ENCODE results near the gene SLC5A11. TPM values are rescaled to one million over a fixed set of nuclear protein-coding genes. Genes with fewer than 3 reads are reported as not detected.

Gene SLC5A11
- polyA plus RNA-seq, 1 donor (not counting 4 experiments of a cell fraction or from before 2014, with no cell fraction given) = 0.07 TPM

GRCh38 chr16:24853830-24854229 is 8.1 kb downstream of the SLC5A11 start:
- H4K20me1 ChIP-seq (ENCODE audit: control insufficient read depth, extremely low read depth, insufficient read depth, low read length) = no peaks in the 10 kb centered on the region
- no peak overlapping the region for H3K9ac ChIP-seq (ENCODE audit: control insufficient read depth, extremely low read depth, insufficient read depth, low read length)
- no peaks in the 10 kb centered on the region for H3K27me3 ChIP-seq (ENCODE audit: control insufficient read depth, extremely low read depth, insufficient read depth, low read length)
- H3K4me3 ChIP-seq (ENCODE audit: control insufficient read depth in 2 of 3, extremely low read depth in 1 of 3, insufficient read depth in 2 of 3, low read depth in 1 of 3, low read length in 3 of 3) = peak overlapping the region in 1 of 3 experiments; percentile 1
- H3K4me2 ChIP-seq (ENCODE audit: control insufficient read depth, extremely low read depth, insufficient read depth, low read depth, low read length) = peak overlapping the region; percentile 54
- FAIRE-seq (no peak), DNase-seq (ENCODE audit: low read depth, low spot score) (no peak)
- peaks cover 25% of the 10 kb centered on the region for H3K4me1 ChIP-seq (ENCODE audit: control insufficient read depth, extremely low read depth, insufficient read depth, low read length)
- no peaks in the 10 kb centered on the region for H3K9me3 ChIP-seq (ENCODE audit: control insufficient read depth, low read depth, low read length)
- no peaks in the 10 kb centered on the region for H3K36me3 ChIP-seq (ENCODE audit: control insufficient read depth in 2 of 2, extremely low read depth in 1 of 2, insufficient read depth in 2 of 2, low read length in 2 of 2)
- TF ChIP-seq CTCF (optimal IDR thresholded peaks at IDR 0.05 in 1 of 3, IDR thresholded peaks at IDR 0.05 in 1 of 3, conservative IDR thresholded peaks at IDR 0.05 in 1 of 3; ENCODE audit: extremely low read depth in 1 of 3, insufficient read depth in 2 of 3, low read length in 3 of 3) (no peak), EZH2 (IDR thresholded peaks at IDR 0.05; ENCODE audit: low read length) (no peak)
- H2AFZ ChIP-seq (ENCODE audit: control insufficient read depth, low read length) = no peak overlapping the region
- H3K79me2 ChIP-seq (ENCODE audit: control insufficient read depth, insufficient read depth, low read length) = no peaks in the 10 kb centered on the region
- no peaks in the 10 kb centered on the region for H3K9me1 ChIP-seq (ENCODE audit: control insufficient read depth, extremely low read depth, insufficient read depth, low read length)
- dilution Hi-C loops (cut with MboI; ENCODE audit: extremely low pct_ligation_motif_present, low sequenced_read_pairs) = no loop called here
- H3K27ac ChIP-seq (ENCODE audit: control insufficient read depth, insufficient read depth, low read length) = no peak overlapping the region

DNA sequence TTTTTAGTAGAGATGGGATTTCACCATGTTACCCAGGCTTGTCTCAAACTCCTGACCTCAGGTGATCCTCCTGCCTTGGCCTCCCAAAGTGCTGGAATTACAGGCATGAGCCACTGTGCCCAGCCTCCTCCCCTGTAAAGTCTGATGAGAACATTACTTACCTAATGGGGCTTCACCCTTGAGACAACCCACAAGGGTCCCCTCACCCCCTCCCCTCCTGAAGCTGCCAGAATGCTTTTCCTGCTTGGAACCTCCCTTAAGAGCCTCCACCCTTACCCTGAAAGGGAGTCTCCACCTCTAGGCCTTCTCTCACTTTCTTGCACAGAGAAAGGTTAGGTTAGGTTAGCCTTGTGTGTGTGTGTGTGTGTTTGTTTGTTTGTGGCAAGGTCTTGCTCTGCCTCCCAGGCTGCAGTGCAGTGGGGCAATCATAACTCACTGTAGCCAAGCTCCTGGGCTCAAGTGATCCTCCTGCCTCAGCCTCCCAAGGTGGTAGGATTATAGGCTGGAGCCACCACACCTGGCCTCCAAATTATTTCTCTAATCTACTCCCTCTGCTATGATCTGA is 8.9 kb downstream of the SLC5A11 start:
- H2AFZ ChIP-seq (ENCODE audit: control insufficient read depth, low read length) = no peak overlapping the region
- no peak for TF ChIP-seq EZH2 (IDR thresholded peaks at IDR 0.05; ENCODE audit: low read length)
- no peak for TF ChIP-seq CTCF (optimal IDR thresholded peaks at IDR 0.05 in 1 of 3, IDR thresholded peaks at IDR 0.05 in 1 of 3, conservative IDR thresholded peaks at IDR 0.05 in 1 of 3; ENCODE audit: extremely low read depth in 1 of 3, insufficient read depth in 2 of 3, low read length in 3 of 3)
- H3K9ac ChIP-seq (ENCODE audit: control insufficient read depth, extremely low read depth, insufficient read depth, low read length) = no peak overlapping the region
- no peak overlapping the region for H3K27ac ChIP-seq (ENCODE audit: control insufficient read depth, insufficient read depth, low read length)
- DNase-seq (ENCODE audit: low read depth, low spot score) (no peak), FAIRE-seq (no peak)
- no peaks in the 10 kb centered on the region for H3K9me1 ChIP-seq (ENCODE audit: control insufficient read depth, extremely low read depth, insufficient read depth, low read length)
- no peaks in the 10 kb centered on the region for H3K9me3 ChIP-seq (ENCODE audit: control insufficient read depth, low read depth, low read length)
- dilution Hi-C loops (cut with MboI; ENCODE audit: extremely low pct_ligation_motif_present, low sequenced_read_pairs) = no loop called here
- H3K4me2 ChIP-seq (ENCODE audit: control insufficient read depth, extremely low read depth, insufficient read depth, low read depth, low read length) = no peak overlapping the region
- H3K4me3 ChIP-seq (ENCODE audit: control insufficient read depth in 2 of 3, extremely low read depth in 1 of 3, insufficient read depth in 2 of 3, low read depth in 1 of 3, low read length in 3 of 3) = no peak overlapping the region
- no peaks in the 10 kb centered on the region for H4K20me1 ChIP-seq (ENCODE audit: control insufficient read depth, extremely low read depth, insufficient read depth, low read length)
- no peaks in the 10 kb centered on the region for H3K36me3 ChIP-seq (ENCODE audit: control insufficient read depth in 2 of 2, extremely low read depth in 1 of 2, insufficient read depth in 2 of 2, low read length in 2 of 2)
- no peaks in the 10 kb centered on the region for H3K79me2 ChIP-seq (ENCODE audit: control insufficient read depth, insufficient read depth, low read length)
- no peaks in the 10 kb centered on the region for H3K27me3 ChIP-seq (ENCODE audit: control insufficient read depth, extremely low read depth, insufficient read depth, low read length)
- H3K4me1 ChIP-seq (ENCODE audit: control insufficient read depth, extremely low read depth, insufficient read depth, low read length) = peaks cover 23% of the 10 kb centered on the region

Measured in keratinocyte (primary cell).